Activated T-cell treated with anti-CD3 and anti-CD28 coated beads for 48 hours (primary cell): ENCODE results near the gene EXOC4.

ENCODE experiments used
- DNase-seq: peaks from one replicate; pipeline ENCODE4 v3.0.0-alpha.2; 2020; ENCODE audit warnings: low read depth

EXOC4 gene

GRCh38 chr7:133712544-133712943, 459.7 kb downstream of the EXOC4 start:
- DNase-seq = no peak

- DNase-seq = no peak
Measured at GRCh38 chr7:133714654-133715053, 461.8 kb downstream of the EXOC4 start.

- no peak for DNase-seq
Measured at GRCh38 chr7:133718131-133718530, 465.3 kb downstream of the EXOC4 start.

- no peak for DNase-seq
Measured at GRCh38 chr7:133723044-133723443, 470.2 kb downstream of the EXOC4 start.

GRCh38 chr7:133724148-133724547, 471.3 kb downstream of the EXOC4 start:
- DNase-seq = no peak

- DNase-seq = no peak
Measured at GRCh38 chr7:133724694-133725093, 471.8 kb downstream of the EXOC4 start.

- no peak for DNase-seq
Measured at GRCh38 chr7:133727476-133728214, 474.8 kb downstream of the EXOC4 start.

- no peak for DNase-seq
Measured at GRCh38 chr7:133730360-133730759, 477.5 kb downstream of the EXOC4 start.

- DNase-seq = no peak
Measured at GRCh38 chr7:133733401-133733800, 480.5 kb downstream of the EXOC4 start.

- no peak for DNase-seq
Measured at GRCh38 chr7:133735222-133735621, 482.3 kb downstream of the EXOC4 start.

- no peak for DNase-seq
Measured at GRCh38 chr7:133739817-133740216, 486.9 kb downstream of the EXOC4 start.

GRCh38 chr7:133741078-133741477, 488.2 kb downstream of the EXOC4 start:
- DNase-seq = no peak

GRCh38 chr7:133741703-133742102, 488.8 kb downstream of the EXOC4 start:
- no peak for DNase-seq

GRCh38 chr7:133742709-133743538, 490.0 kb downstream of the EXOC4 start:
- no peak for DNase-seq

- no peak for DNase-seq
Measured at GRCh38 chr7:133744451-133744850, 491.6 kb downstream of the EXOC4 start.

GRCh38 chr7:133746305-133746704, 493.4 kb downstream of the EXOC4 start:
- DNase-seq = no peak

- no peak for DNase-seq
Measured at GRCh38 chr7:133746847-133747246, 494.0 kb downstream of the EXOC4 start.

- no peak for DNase-seq
Measured at GRCh38 chr7:133748443-133749407, 495.8 kb downstream of the EXOC4 start.

- DNase-seq = no peak
Measured at GRCh38 chr7:133750287-133750686, 497.4 kb downstream of the EXOC4 start.

GRCh38 chr7:133751079-133751478, 498.2 kb downstream of the EXOC4 start:
- no peak for DNase-seq

GRCh38 chr7:133753513-133753912, 500.6 kb downstream of the EXOC4 start:
- no peak for DNase-seq

GRCh38 chr7:133754708-133755107, 501.8 kb downstream of the EXOC4 start:
- DNase-seq = no peak
